NCI-H345 treated with DMSO at 0.1 percent for 48 hours (cell line): ENCODE data around the gene AGPS.
"Not testable (repeated sequence)": the region's sequence is repeated elsewhere in the genome, so short reads cannot be mapped to it uniquely, and the experiment has no call there.

ENCODE experiments used
- DNase-seq: peaks from one replicate; lab custom pipeline; 2025; ENCODE audit not compliant: unreplicated experiment; lab: John Stamatoyannopoulos, UW

The AGPS gene

DNA sequence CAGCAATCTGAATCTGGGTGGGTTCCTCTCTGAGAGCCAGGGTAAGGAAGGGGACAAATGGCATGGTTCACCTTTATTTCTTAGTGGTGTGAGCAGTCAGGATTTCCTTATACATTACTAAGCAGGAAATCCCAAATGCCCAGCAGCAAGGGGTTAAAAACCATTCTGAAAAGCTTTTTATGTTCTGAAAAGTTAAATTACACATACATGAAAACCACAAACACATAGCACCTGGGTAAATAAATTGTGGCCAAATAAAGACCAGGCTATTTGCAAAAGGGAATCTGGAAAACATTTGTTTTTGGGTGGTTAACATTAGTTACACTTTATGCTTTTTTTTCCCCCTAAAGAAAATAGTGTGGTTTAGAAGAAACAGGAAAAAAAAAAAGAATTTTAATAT, 156.1 kb downstream of the AGPS start:
- DNase-seq = no peak

DNA sequence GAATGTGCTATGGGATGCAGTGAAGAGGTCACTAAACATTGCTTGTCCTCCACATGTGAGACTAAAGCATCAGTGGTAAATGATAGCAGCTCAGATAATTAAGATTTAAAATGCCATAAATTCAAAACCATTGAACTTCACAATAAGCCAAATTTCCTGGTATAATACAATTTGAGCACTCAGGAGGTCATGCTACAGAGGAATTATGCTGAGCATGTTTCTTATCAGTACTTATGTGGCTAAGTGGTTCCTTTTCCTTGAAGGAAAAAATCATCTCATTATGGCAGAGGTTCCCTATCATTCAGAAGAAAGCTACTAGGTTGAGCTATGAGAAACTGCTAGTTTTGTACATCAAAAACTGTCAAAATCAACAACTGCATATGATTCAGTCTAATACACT, 156.6 kb downstream of the AGPS start:
- no peak for DNase-seq

DNA sequence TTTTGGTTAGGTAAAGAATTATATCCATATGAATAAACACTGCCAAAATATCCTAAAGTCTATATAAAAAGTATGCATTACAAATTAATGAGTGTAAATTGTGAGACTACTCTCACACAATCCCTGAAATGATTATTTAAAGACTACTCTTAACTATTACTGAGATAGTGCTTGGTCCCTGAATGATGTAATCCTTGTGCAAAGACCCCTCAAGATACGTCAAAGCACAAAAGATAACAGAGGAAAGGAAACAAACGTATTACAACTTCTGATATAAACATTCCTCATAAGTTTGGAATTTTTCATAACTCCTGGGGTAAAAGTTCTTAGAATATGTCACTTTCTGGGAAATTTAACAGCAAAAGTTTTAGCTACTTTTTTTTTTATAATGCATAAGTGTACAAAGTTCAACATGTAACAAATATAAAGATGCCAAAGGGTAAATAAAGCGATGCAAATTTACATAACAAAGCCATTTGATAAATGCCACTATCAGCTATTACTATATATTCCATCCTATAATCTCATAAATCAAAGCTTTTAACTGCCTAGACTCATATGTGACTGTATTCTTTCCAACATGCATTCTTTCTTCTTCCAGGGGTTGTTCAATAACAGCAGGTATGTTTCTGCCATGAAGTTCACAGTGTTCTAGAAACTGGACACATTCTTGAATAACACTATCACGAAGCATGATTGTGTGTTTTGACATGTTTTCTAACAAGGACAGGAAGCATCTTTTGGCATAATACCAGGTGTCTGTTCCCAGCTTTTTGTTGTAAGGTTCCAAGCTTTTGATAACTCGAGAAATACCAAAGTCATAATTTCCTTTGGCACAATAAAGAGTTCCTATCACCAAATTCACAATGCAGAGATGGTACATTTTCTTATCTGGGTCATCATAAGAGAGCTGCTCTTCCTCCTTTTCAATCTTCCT, 158.0 kb downstream of the AGPS start:
- DNase-seq = no peak

DNA sequence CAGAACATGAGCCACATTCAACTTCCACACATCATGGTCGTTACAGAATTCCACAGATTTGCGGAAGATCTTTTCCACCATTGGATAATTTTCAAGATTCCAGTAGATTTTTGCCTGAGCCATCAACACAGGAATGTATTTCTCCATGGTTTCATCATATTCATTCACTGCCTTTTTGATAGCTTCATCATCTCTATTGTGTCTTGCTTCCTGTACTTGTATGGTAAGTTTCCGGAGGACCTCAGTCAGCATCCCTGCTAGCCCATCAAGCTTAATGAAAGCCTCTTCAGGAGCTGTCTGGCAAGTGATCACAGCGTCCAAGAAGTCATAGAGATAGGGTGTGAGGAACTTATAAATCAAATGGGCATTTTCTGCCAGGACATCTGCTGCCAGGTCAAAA, 158.8 kb downstream of the AGPS start:
- DNase-seq = not testable (repeated sequence)

DNA sequence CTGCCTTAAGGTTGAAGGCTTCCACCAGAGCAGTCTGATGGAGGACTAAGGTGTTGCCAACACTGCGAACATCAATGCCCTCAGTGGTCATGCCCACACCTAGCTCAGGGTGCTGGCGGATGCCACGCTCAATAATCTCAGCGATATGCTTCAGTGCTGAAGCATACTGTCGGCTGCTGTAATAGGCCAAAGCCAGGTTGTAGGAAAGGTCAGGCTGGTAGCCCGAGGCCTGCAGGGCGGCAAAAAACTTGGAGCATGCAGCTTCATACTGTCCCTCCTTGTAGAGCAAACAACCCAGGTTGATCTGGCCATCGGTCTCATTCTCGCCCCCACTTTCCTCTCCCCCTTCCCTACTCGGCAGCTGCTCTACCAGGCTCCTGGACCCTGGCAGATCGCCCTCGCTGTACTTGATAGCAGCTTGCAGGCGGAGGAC, 159.4 kb downstream of the AGPS start:
- DNase-seq = no peak

DNA sequence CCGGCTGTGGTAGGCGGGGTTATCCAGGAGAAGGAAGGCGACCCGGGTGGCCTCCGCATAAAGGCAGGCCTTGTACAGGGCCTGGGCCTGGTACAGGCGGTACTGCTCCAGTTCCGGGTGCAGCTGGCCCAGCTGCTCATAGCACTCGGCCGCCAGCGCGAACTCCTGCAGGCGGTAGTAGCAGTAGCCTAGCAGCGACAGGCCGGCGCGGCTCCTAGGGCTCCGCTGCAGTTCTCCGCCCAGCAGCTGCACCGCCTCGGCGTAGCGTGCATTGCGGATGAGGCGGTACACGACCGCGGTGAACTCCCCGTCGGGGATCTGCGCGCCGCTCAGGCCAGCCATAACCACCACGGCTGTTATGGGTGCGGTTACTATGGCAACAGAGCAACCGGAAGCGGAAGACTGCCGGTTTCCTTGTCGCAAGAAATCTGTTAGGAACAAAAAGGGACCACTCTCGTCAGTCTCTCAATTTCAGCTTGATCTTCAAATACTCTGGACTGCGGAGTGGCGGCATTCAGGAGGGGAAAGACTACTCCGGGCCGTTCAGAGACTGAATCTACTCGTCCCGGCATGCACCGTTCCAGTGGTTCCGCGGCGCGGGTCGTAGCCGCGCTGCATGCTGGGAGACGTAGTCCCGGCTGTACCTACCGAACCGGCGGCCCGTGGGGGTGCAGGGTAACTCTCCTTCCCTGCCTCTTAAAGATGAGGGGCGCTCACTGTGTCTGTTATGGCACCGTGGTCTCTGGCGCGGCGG, 160.0 kb downstream of the AGPS start:
- DNase-seq = peak; percentile 95

DNA sequence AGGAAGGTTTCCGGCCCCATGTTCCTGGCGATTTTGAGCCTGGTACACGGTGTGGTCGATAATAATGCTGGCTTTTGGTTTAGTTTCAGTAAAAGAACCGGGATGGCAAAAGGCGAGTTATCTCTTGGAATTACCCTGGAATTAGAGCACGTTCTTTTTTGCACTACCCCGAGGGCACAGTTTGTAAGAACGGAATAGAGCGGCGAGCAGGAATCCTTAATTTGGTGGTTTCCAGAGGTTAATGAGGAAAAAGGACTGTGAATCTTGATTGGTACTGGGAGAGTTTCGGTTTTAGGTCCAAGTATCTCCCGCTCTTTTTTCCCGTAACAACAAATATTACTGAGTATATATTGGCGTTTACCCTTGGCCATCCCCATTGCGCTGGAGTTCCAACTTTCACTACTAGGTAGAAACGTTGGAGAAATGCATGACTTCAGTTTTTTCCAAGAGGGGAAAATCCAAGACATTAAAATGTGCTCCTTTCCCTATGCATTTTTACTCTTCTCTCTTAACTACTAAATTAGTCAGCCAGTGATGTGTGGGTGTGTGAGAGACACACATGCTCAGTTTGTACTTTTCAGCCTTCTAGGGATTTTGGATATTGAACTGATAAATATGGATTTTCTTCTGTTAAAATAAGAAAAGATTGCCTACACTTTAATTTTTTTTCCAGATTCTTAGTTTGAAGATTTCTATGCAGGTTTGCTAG, 160.8 kb downstream of the AGPS start:
- no peak for DNase-seq

DNA sequence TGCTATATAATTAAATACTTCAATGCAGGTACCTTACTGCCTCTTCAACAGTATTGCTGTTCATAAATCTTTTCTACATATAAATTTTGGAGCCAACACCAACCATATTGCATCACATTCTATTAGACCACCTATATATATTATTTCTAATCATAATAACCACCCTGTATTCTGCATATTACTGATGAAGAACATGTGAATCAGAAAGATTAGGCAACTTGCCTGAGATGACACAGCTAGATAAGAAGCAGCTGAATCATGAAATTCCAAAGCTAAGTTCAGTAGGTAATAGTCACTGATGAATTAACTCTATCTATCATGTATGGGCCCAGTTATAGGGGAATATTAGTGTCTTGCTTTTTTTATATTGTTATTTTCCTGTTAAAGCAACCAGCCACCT, 161.8 kb downstream of the AGPS start:
- no peak for DNase-seq

DNA sequence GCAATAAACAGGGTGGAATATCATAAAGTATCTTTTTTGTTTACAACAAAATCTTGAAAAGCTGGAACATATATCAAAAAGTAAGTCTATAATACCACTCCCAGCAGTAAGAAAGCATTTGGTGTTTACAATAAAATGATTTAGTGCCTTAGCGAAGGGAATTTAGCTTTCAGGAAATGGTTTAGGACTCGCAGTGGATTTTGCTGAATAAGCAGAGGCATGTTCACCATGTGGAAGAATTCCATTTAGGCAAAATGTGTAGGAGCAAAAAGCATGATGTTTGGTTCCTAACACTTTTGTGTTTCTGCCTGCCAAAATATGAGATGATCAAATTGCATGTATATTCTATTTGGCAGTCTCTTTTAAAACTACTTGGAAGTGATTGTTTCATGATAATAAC, 163.6 kb downstream of the AGPS start:
- no peak for DNase-seq

DNA sequence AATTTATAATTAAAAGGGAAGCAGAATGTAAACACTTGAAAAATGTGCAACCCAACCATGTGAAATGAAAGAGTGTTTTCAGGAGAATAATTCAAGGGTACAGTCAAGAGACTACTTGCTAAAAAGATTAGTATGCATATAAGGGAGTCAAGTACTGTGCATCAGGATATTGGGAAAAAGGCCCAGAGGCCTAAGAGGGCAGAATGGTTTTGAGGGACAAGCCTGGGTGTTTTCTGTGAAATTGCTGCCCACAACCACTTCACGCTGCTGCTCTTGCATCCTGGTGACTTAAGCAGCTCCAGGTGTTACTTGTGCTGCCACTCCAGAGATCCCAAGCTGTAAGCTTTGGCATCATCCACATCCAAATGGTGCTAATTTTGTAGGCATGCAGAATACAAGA, 165.2 kb downstream of the AGPS start:
- DNase-seq = no peak

DNA sequence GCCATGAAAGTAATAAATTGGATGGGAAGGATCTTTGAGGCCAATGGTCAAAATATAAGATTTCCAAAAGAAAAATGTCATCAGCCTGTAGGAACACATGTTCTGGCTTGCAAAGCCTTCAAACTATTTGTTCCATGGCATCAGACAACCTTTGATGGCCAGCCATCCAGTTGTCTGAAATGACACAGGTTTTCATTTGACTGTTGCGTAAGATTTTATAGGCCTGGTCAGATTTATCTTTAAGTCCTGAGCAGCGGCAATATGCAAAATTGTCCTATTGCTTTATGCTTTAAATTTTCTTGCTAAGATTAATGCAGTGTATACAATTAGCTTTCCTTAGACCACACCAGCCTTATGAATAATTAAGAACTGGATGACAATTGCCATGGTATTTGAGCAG, 167.1 kb downstream of the AGPS start:
- no peak for DNase-seq

DNA sequence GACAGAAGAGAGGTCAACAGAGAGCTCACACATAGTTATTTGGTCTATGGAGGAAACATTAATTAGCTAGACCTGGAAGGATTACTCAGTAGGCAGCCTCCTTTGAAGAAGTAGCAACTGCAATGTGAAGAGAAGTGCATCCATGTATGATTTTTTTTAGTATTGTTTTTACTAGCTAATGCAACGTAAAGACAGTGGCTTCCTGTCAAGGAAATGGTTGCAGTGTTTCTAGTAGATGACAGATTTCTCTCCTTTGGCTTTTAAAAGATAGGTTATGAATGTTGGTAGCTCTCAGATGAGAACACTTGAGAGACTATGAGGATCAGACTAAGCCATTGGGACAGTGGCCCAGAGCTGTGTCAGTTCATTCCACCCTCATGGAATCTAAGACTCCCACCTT, 175.8 kb downstream of the AGPS start:
- no peak for DNase-seq

DNA sequence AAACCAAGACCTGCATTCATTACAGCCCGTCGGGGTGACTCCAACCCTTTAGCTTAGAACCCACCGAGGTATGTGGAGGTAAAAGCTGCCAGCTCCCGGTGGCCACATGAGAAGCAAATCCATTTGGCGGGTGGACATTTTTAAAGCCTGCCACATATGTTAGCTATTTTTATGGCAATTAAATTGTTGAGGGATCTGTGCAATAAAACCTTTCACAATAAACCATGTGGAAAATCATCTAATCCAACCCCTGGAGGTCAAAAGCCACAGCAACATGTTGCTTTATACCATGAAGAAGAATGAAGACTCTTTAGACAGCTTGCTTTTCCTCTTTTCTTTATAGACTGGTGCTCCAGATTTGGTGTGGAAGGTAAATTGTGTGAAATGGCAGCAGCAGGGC, 176.3 kb downstream of the AGPS start:
- no peak for DNase-seq

DNA sequence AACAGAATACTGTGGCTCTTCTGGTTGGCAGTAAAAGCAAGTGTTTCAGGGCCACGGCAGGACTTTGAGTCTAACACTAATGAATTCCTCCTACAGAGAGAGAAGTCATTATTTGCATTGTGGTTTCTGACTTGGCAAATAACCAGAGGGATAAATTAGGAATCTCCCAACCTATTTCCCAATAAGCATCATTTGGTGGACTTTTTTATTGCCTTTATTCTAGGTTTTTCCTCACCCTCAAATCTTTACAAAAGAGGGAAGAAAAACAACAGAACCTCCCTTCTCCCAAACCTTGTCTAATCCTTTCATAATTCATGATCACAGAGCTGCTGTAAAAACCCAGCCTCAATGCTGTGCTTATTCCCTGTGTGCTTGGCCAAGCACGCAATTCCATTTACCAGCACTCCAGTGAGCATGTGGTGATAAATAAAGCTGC, 179.7 kb downstream of the AGPS start:
- no peak for DNase-seq

DNA sequence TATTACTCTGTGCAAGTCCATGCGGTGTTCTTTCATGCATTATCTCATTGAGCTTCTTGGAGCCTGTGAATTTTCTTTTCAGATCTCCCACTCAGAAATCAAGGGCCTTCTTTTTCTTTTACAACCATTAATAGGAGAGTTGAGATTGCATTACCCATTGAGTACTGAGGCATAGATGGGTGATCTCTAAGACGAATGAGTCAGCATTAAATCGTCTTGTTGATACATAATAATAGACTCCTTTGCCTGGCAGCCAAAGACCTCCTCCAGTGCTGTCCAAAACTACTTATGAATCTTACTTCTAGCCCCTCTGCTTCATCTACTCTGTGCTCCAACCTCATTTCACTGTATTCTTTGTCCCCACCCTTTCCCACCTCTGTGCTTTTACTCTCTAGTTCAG, 180.5 kb downstream of the AGPS start:
- DNase-seq = no peak

DNA sequence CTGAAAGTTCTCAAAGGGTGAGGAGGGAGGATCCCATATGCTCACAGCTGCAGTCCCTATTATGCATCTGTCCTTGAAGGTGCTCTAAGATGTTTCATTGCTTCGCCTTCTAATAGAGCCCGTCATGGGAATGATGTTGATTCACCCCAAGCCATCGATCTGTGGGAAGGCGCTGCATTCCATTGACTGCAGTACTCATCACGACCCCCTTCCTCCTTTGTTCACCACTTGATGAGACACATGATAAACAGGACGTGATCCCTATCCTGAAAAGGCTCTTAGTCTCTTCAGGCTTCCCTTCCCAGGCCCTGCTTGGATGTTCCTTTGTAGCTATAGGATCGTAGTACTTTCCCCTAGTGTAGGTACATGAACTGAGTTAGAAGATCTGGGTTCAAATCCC, 181.8 kb downstream of the AGPS start:
- no peak for DNase-seq

DNA sequence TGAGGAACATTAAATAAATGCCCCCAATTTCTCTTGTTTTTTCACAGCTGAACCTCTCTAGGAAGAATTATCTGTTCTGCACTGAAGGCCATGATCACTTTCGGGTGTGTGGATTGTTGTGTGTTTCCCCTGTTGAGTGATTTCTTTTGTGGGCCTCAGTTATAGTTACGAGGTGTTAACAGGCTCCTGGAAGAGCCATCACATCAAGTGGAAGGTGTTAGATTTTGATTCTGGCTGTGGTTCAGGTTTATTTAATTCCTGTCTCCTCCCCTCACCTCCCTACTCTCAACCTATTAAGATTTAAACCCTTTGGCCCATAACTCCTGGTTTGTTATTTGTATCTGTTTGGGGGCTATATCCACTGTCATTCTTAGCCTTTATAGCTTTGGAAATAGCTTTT, 182.8 kb downstream of the AGPS start:
- DNase-seq = no peak

DNA sequence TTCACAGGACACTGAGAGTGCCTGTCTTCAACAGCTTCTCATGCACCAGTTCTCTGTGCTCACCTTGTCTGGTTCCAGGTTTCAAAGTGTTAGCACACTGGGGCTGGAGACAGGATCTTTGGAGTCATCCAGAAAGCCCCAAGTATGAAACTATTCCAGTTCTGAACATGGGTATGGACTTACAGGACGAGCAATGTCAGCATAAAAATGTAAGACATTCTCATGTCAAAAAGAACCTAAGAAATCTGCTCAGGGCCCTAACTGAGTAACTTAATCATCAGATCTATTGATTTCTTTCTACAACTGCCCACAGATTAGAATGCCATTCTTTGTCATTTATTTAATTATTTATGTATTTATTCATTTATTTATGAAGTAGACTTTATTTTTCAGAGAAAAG, 184.5 kb downstream of the AGPS start:
- DNase-seq = no peak

DNA sequence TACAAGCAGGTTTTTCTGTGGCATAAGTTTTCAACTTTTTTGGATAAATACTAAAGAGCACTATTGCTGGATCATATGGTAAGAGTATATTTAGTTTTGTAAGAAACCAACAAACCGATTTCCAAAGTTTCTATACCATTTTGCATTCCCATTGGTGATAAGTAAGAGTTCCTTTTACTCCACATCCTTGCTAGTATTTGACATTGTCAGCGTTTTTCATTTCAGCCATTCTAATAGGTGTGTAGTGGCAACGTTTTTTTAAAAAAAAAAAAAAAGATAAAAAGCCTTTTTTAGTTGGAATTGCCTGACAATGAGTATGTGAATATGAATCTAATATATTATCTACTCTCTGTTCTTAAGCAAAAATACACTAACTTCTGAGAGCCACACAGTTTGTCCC, 185.9 kb downstream of the AGPS start:
- DNase-seq = no peak

DNA sequence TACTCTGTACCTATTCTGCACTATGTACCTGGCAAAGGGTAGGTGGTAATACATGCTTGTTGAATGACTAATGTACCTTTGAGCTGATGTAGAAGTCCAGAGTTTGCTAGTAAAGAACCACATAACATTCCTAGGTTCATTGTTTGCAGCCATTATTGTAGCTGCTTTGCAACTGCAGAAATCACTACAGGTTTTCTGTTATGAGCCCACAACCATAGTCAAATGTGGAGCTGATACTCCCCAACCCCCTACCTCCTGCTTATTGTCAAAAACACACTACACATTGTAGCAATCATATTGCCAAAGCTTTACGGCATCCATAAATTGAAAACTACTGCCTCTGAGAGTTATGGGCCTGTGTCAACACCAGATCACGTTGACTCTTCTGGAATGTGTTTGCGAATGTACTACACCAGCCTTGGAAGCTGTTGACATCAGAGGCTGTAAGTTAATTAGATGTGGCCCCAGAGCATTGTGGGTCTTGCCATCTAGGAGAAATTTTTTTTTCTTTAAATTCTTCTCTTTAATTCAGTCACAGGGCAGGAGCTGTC, 187.0 kb downstream of the AGPS start:
- DNase-seq = no peak

DNA sequence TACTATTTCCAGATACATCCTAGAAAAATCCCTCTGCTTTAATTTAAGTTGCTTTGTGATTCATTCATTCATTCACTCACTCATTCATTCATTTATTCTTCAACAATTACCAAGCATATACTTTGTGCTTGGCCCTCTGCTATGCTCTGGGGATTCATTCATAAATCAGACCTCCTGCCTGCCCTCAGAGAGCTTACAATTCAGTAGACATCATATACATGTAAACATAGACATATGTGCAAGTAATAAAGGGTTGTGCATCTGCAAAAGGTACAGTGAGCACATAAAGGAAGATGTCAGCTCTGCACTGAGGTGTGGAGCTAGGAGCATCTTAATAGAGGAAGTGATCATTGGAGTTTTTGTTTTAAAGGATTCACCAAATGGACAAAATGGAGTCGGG, 189.4 kb downstream of the AGPS start:
- no peak for DNase-seq
